ENCODE results near the gene RPRD1B.
"Not testable (repeated sequence)": the region's sequence is repeated elsewhere in the genome, so short reads cannot be mapped to it uniquely, and the experiment has no call there.

RPRD1B gene

GRCh38 chr20:38107916-38108315, 74.4 kb downstream of the RPRD1B start:
- not testable (repeated sequence) for DNase-seq

- DNase-seq = no peak
Observed at GRCh38 chr20:38108438-38108985, 75.0 kb downstream of the RPRD1B start.

GRCh38 chr20:38108986-38109541, 75.5 kb downstream of the RPRD1B start:
- DNase-seq = no peak

GRCh38 chr20:38109591-38110524, 76.3 kb downstream of the RPRD1B start:
- DNase-seq = no peak

GRCh38 chr20:38110525-38111178, 77.1 kb downstream of the RPRD1B start:
- DNase-seq = no peak

- no peak for DNase-seq
Observed at GRCh38 chr20:38111366-38112232, 78.1 kb downstream of the RPRD1B start.

GRCh38 chr20:38112261-38112929, 78.8 kb downstream of the RPRD1B start:
- DNase-seq = no peak

GRCh38 chr20:38112930-38113294, 79.4 kb downstream of the RPRD1B start:
- no peak for DNase-seq

GRCh38 chr20:38113401-38114325, 80.1 kb downstream of the RPRD1B start:
- DNase-seq = no peak

- DNase-seq = no peak
Observed at GRCh38 chr20:38114353-38114791, 80.8 kb downstream of the RPRD1B start.

- DNase-seq = no peak
Observed at GRCh38 chr20:38115205-38115604, 81.7 kb downstream of the RPRD1B start.

- DNase-seq = no peak
Observed at GRCh38 chr20:38115896-38116295, 82.3 kb downstream of the RPRD1B start.

GRCh38 chr20:38116409-38117165, 83.0 kb downstream of the RPRD1B start:
- no peak for DNase-seq

GRCh38 chr20:38117205-38117604, 83.7 kb downstream of the RPRD1B start:
- no peak for DNase-seq

GRCh38 chr20:38117635-38118034, 84.1 kb downstream of the RPRD1B start:
- DNase-seq = no peak

- DNase-seq = no peak
Observed at GRCh38 chr20:38119446-38119845, 85.9 kb downstream of the RPRD1B start.

- no peak for DNase-seq
Observed at GRCh38 chr20:38120625-38120988, 87.1 kb downstream of the RPRD1B start.

- no peak for DNase-seq
Observed at GRCh38 chr20:38121741-38122140, 88.2 kb downstream of the RPRD1B start.

- DNase-seq = no peak
Observed at GRCh38 chr20:38123021-38123587, 89.6 kb downstream of the RPRD1B start.
